Gastrocnemius medialis (tissue), 4 donors: ENCODE data around the gene PCDHGA3. TPM values are rescaled to one million over a fixed set of nuclear protein-coding genes. Genes with fewer than 3 reads are reported as not detected.

Source experiments
- ATAC-seq, 2 donors: fragments of 150-250 bp; one replicate each; pipeline ENCODE4 v1.9.1; 2016
- DNase-seq, 2 donors: peaks; one replicate each; pipeline ENCODE4 v3.0.0-alpha.2; 2019
- H3K27ac ChIP-seq, 4 donors: fragments of 200-600 bp; sonication (generic); 1 replicate in 1 of 4; 2 replicates in 3 of 4; pipeline ENCODE4 v1.5.1; 2016 to 2018; ENCODE audit warnings: mild to moderate bottlenecking in 2 of 4, moderate library complexity in 1 of 4
- H3K27me3 ChIP-seq, 3 donors: fragments of 200-600 bp; sonication (generic) in 2 of 3; 1 replicate in 1 of 3; 2 replicates in 2 of 3; pipeline versions ENCODE4 v1.5.1 to v1.6.0; 2016 to 2019; ENCODE audit warnings: mild to moderate bottlenecking in 1 of 3, moderate library complexity in 1 of 3
- H3K36me3 ChIP-seq, 2 donors: fragments of 200-600 bp; sonication (generic) in 1 of 2; one replicate each; pipeline ENCODE4 v1.5.1; 2017 to 2018
- H3K4me1 ChIP-seq, 2 donors: fragments of 200-600 bp; sonication (generic) in 1 of 2; one replicate each; pipeline ENCODE4 v1.5.1; 2016 to 2017; ENCODE audit warnings: mild to moderate bottlenecking in 2 of 2
- H3K4me3 ChIP-seq, 4 donors: fragments of 200-600 bp; sonication (generic) in 3 of 4; 1 replicate in 1 of 4; 2 replicates in 3 of 4; pipeline ENCODE4 v1.5.1; 2016 to 2019; ENCODE audit warnings: mild to moderate bottlenecking in 2 of 4
- H3K9me3 ChIP-seq, 3 donors: fragments of 200-600 bp; sonication (generic) in 2 of 3; 1 replicate in 1 of 3; 2 replicates in 2 of 3; pipeline ENCODE4 v1.5.1; 2016 to 2019
- POLR2A ChIP-seq, 2 donors: fragments of 450-650 bp; IDR thresholded peaks; one replicate each; pipeline ENCODE4 v1.6.1; 2017; ENCODE audit warnings: antibody characterized with exemption in 2 of 2, mild to moderate bottlenecking in 2 of 2, moderate library complexity in 2 of 2
- in situ Hi-C, 4 donors: fragments of 200-750 bp; cut with MboI; loops; one replicate each; pipeline versions ENCODE4 v1.15.0 to v1.8.0; 2017; ENCODE audit warnings: low sequenced_read_pairs in 4 of 4
- intact Hi-C: fragments of 100-400 bp; cut with DNase I; formaldehyde crosslinking; loops from one replicate; pipeline ENCODE4 v1.15.1; 2023; ENCODE audit warnings: low total_unique reads
- total RNA-seq, 4 donors: library from RNA; depleted of rRNA; stranded (reverse); fragments of >200 nt; gene quantifications; one replicate each; pipeline versions ENCODE4 v1.1.0 to v1.2.3, GENCODE V29; 2016
- TF ChIP-seq, protein P1 (sequence below), 5 experiments: fragments of 450-650 bp in 3 of 5; fragments of 200-600 bp in 2 of 5; sonication (generic) in 2 of 5; IDR thresholded peaks in 4 of 5; conservative IDR thresholded peaks in 1 of 5; 1 replicate in 4 of 5; 2 replicates in 1 of 5; pipeline ENCODE4 v1.5.1; 2016 to 2019; ENCODE audit warnings: antibody characterized with exemption in 5 of 5, mild to moderate bottlenecking in 3 of 5, moderate library complexity in 3 of 5

PCDHGA3 gene
- total RNA-seq, 4 donors from 2014 or later: 1.5 to 2.8 (median 2.0) TPM

DNA sequence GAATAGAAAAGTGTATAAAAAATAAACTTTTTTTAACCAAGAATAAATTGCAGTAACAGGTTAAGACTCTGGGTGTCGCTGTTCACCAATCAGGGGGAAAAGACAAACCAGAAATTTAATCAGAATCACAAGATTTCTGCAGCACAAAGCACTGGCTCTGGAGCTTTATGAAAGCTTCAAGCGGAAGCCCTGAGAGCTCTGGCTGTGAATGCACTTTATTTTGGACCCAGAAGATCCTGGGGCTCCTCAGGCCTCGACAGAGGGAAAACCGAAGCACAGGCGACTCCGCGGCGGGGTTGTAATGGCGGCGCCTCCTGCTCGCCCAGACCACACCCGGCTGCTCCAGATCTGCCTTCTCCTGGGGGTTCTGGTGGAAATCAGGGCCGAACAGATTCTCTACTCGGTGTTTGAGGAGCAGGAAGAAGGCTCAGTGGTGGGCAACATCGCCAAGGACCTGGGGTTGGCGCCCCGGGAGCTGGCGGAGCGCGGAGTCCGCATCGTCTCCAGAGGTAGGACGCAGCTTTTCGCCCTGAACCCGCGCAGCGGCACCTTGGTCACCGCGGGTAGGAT, 11.4 kb downstream of the PCDHGA3 start, which contains the start of gene PCDHGA4:
Gene PCDHGA4 (plus strand): TSS at position 122 of the 570 bp plus-strand sequence. CDS start 87 bp downstream, at position 209.
- H3K9me3 ChIP-seq: peaks cover 0 to 7% (median 3%) of the 10 kb centered on the region in 3 donors
- no peak for DNase-seq
- H3K27me3 ChIP-seq: peaks cover 0 to 26% (median 10%) of the 10 kb centered on the region in 3 donors
- TF ChIP-seq POLR2A (IDR thresholded peaks at IDR 0.05): no peak
- TF ChIP-seq, protein P1, sequence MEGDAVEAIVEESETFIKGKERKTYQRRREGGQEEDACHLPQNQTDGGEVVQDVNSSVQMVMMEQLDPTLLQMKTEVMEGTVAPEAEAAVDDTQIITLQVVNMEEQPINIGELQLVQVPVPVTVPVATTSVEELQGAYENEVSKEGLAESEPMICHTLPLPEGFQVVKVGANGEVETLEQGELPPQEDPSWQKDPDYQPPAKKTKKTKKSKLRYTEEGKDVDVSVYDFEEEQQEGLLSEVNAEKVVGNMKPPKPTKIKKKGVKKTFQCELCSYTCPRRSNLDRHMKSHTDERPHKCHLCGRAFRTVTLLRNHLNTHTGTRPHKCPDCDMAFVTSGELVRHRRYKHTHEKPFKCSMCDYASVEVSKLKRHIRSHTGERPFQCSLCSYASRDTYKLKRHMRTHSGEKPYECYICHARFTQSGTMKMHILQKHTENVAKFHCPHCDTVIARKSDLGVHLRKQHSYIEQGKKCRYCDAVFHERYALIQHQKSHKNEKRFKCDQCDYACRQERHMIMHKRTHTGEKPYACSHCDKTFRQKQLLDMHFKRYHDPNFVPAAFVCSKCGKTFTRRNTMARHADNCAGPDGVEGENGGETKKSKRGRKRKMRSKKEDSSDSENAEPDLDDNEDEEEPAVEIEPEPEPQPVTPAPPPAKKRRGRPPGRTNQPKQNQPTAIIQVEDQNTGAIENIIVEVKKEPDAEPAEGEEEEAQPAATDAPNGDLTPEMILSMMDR (IDR thresholded peaks at IDR 0.05 in 4 of 5, conservative IDR thresholded peaks at IDR 0.05 in 1 of 5): peak in 4 of 5 experiments; percentile 34 to 65 (median 38)
- intact Hi-C loops: no loop called here
- ATAC-seq: no peak
- no peaks in the 10 kb centered on the region for H3K36me3 ChIP-seq
- in situ Hi-C loops: no loop called here
- H3K27ac ChIP-seq: peak within 1 kb of the TSS; percentile 39 to 59 (median 53)
- peak within 1 kb of the TSS; percentile 35 to 58 (median 42) for H3K4me3 ChIP-seq
- H3K4me1 ChIP-seq: peaks cover 0 to 6% of the 10 kb centered on the region in 2 donors

DNA sequence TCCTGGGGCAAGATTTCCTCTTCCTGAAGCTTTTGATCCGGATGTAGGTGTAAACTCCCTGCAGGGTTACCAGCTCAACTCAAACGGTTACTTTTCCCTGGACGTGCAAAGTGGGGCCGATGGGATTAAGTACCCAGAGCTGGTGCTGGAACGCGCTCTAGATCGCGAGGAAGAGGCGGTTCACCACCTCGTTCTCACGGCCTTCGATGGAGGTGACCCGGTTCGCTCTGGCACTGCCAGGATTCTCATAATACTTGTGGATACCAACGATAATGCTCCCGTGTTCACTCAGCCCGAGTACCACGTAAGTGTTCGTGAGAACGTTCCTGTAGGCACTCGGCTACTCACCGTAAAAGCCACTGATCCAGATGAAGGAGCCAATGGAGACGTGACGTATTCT, 12.0 kb downstream of the PCDHGA3 start:
- peaks cover 0 to 30% (median 15%) of the 10 kb centered on the region in 3 donors for H3K27me3 ChIP-seq
- peaks cover 0 to 6% of the 10 kb centered on the region in 2 donors for H3K4me1 ChIP-seq
- intact Hi-C loops (no loop called here), in situ Hi-C loops (no loop called here)
- DNase-seq (no peak), ATAC-seq (no peak)
- peaks cover 0 to 12% (median 3%) of the 10 kb centered on the region in 3 donors for H3K9me3 ChIP-seq
- no peak overlapping the region for H3K27ac ChIP-seq
- H3K4me3 ChIP-seq: peak overlapping the region in 3 of 4 donors; percentile 35 to 58 (median 48)
- TF ChIP-seq POLR2A (IDR thresholded peaks at IDR 0.05): no peak
- TF ChIP-seq, protein P1 (IDR thresholded peaks at IDR 0.05 in 4 of 5, conservative IDR thresholded peaks at IDR 0.05 in 1 of 5): no peak
- no peaks in the 10 kb centered on the region for H3K36me3 ChIP-seq

DNA sequence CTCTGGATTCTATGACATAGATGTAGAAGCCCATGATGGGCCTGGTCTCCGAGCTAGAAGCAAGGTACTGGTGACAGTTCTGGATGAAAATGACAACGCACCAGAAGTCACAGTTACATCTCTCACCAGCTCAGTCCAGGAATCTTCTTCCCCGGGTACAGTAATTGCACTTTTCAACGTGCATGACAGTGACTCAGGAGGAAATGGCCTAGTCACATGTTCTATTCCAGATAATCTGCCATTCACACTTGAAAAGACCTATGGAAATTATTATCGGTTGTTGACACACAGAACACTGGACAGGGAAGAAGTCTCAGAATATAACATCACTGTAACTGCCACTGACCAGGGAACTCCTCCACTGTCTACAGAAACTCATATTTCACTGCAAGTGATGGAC, 12.5 kb downstream of the PCDHGA3 start:
- Histone ChIP-seq H3K4me1 (peaks cover 0 to 6% of the 10 kb centered on the region in 2 donors), H3K9me3 (peaks cover 0 to 16% (median 3%) of the 10 kb centered on the region in 3 donors), H3K27ac (no peak overlapping the region), H3K36me3 (no peaks in the 10 kb centered on the region), H3K27me3 (peaks cover 0 to 35% (median 17%) of the 10 kb centered on the region in 3 donors), H3K4me3 (peak overlapping the region in 1 of 4 donors; percentile 35)
- DNase-seq (no peak), ATAC-seq (no peak)
- in situ Hi-C loops (no loop called here), intact Hi-C loops (no loop called here)
- TF ChIP-seq POLR2A (IDR thresholded peaks at IDR 0.05): no peak
- TF ChIP-seq, protein P1 (IDR thresholded peaks at IDR 0.05 in 4 of 5, conservative IDR thresholded peaks at IDR 0.05 in 1 of 5): no peak

DNA sequence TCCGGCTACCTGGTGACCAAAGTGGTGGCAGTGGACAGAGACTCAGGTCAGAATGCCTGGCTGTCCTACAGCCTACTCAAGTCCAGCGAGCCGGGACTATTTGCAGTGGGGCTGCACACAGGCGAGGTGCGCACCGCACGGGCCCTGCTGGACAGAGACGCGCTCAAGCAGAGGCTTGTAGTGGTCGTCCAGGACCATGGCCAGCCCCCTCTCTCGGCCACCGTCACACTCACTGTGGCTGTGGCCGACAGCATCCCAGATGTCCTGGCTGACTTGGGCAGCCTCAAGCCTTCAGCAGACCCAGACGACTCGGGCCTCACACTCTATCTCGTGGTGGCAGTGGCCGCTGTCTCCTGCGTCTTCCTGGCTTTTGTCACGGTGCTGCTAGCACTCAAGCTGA, 13.3 kb downstream of the PCDHGA3 start:
- intact Hi-C loops: no loop called here

More for the DNA sequence above, 13.3 kb downstream of the PCDHGA3 start:
- peaks cover 0 to 35% (median 22%) of the 10 kb centered on the region in 3 donors for H3K27me3 ChIP-seq
- H3K4me3 ChIP-seq: peak overlapping the region in 1 of 4 donors; percentile 10
- no peak overlapping the region for H3K27ac ChIP-seq
- no peaks in the 10 kb centered on the region for H3K36me3 ChIP-seq
- in situ Hi-C loops: no loop called here
- ATAC-seq: no peak
- H3K9me3 ChIP-seq: peaks cover 0 to 13% (median 6%) of the 10 kb centered on the region in 3 donors
- no peak for TF ChIP-seq POLR2A (IDR thresholded peaks at IDR 0.05)
- TF ChIP-seq, protein P1 (IDR thresholded peaks at IDR 0.05 in 4 of 5, conservative IDR thresholded peaks at IDR 0.05 in 1 of 5): no peak
- no peak for DNase-seq
- H3K4me1 ChIP-seq: peaks cover 0 to 6% of the 10 kb centered on the region in 2 donors
